GM12878 (cell line): ENCODE data around the gene S100A2.

Experiments
- ASH2L ChIP-seq: fragments of 300-600, 200-600 bp; sonication (generic); IDR thresholded peaks from 2 replicates; pipeline ENCODE4 v1.6.1; 2017; ENCODE audit warnings: low read depth, mild to moderate bottlenecking, borderline replicate concordance
- BHLHE40 ChIP-seq, 2 experiments: fragments of 450-650 bp in 1 of 2; IDR thresholded peaks; 2 replicates each; pipeline ENCODE4 v1.6.1; 2011 to 2017; ENCODE audit warnings: low read depth in 2 of 2, borderline replicate concordance in 1 of 2, improper control_type of control experiment in 1 of 2, low read length in 1 of 2, mild to moderate bottlenecking in 1 of 2
- CTCF ChIP-seq, 3 experiments: IDR thresholded peaks in 2 of 3; conservative IDR thresholded peaks in 1 of 3; 2 replicates each; pipeline ENCODE4 v1.5.1; 2011; ENCODE audit warnings: low read depth in 3 of 3, low read length in 3 of 3, mild to moderate bottlenecking in 3 of 3, control low read depth in 2 of 3, moderate library complexity in 2 of 3, inconsistent platforms in 1 of 3, mixed read lengths in 1 of 3; ENCODE audit not compliant: control insufficient read depth in 2 of 3, insufficient read depth in 1 of 3; ENCODE audit errors: extremely low read depth in 1 of 3
- IRF4 ChIP-seq: IDR thresholded peaks from 2 replicates; pipeline ENCODE4 v1.6.1; 2011; ENCODE audit warnings: low read depth, low read length
- MYC ChIP-seq: IDR thresholded peaks from 2 replicates; pipeline ENCODE4 v1.6.1; 2011; ENCODE audit warnings: mild to moderate bottlenecking, low read length, moderate library complexity, inconsistent platforms; ENCODE audit not compliant: insufficient read depth, insufficient replicate concordance, insufficient read length, severe bottlenecking
- NBN ChIP-seq: fragments of 450-650 bp; IDR thresholded peaks from 2 replicates; pipeline ENCODE4 v1.6.1; 2016
- POLR2A ChIP-seq: IDR thresholded peaks from 2 replicates; pipeline ENCODE4 v1.6.1; 2011; ENCODE audit warnings: low read depth, mild to moderate bottlenecking, low read length
- POLR2AphosphoS5 ChIP-seq: IDR thresholded peaks from 2 replicates; pipeline ENCODE4 v1.6.1; 2011; ENCODE audit warnings: mild to moderate bottlenecking, low read length, inconsistent platforms
- SRF ChIP-seq, 2 experiments: IDR thresholded peaks; 2 replicates each; pipeline ENCODE4 v1.6.1; 2011; ENCODE audit warnings: low read depth in 2 of 2, low read length in 2 of 2, mild to moderate bottlenecking in 1 of 2, moderate library complexity in 1 of 2
- TAF1 ChIP-seq: IDR thresholded peaks from 2 replicates; pipeline ENCODE4 v1.6.1; 2011; ENCODE audit warnings: mild to moderate bottlenecking, low read depth, low read length, borderline replicate concordance
- TARDBP ChIP-seq: IDR thresholded peaks from 2 replicates; pipeline ENCODE4 v1.6.1; 2016; ENCODE audit warnings: borderline replicate concordance
- TF ChIP-seq, protein P1 (sequence below): IDR thresholded peaks from 2 replicates; pipeline ENCODE4 v1.6.1; 2012; ENCODE audit warnings: low read length, inconsistent platforms
- TF ChIP-seq, protein P2 (sequence below): IDR thresholded peaks from 2 replicates; pipeline ENCODE4 v1.6.1; 2012; ENCODE audit warnings: low read depth, low read length, improper control_type of control experiment

DNA sequence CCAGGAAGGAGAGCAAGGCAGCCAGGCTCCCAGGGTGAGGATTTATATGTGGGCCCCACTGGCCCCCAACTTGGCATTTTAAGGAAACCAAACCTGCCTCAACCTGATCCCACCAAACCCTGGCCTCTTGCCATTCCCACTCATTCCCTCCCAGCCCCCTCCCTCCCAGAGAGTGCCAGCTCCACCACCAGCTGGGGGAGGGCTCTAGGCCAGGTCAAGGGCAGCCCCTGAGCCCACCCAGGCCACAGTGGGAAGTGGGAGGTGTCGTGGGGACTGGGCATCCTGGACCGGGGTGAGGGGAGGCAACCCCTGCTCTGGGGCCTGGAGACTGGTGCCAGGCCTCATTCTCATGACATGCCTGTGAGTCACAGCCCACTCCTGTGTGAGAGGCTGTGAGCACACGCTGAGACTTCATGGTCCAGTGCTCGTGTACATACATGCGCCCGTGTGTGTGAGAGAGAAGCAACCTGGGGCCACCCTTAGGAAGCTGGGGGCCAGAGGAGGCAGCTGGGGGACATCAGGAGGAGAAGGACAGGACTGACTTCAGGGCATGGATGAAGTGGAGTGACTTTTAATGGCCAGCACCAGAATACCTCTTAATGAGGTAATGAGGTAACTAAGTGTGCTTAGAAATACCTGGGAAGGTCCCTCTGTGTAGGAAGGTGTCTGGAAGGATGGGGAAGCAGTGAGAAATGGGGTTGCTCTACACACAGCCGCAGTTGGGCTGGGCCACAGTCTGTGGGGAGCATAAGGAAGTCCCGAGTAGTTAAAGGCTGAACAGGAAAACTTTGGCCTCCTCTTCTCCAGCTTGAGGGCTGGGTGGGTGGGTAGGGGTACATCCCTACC, at the start of gene S100A2:
- TF ChIP-seq IRF4 (no peak), POLR2AphosphoS5 (no peak), BHLHE40 (IDR thresholded peaks at IDR 0.05; ENCODE audit: borderline replicate concordance in 1 of 2, low read depth in 2 of 2, low read length in 1 of 2) (peak in 1 of 2 experiments; percentile 67; a peak in 1 of 4 replicates), POLR2A (no peak), NBN (no peak), TARDBP (no peak), CTCF (IDR thresholded peaks at IDR 0.05 in 2 of 3, conservative IDR thresholded peaks at IDR 0.05 in 1 of 3; ENCODE audit: control insufficient read depth in 2 of 3, extremely low read depth in 1 of 3, insufficient read depth in 1 of 3, low read depth in 3 of 3, low read length in 3 of 3) (no peak), SRF (IDR thresholded peaks at IDR 0.05; ENCODE audit: low read depth in 2 of 2, low read length in 2 of 2) (no peak), ASH2L (no peak), MYC (no peak), TAF1 (no peak)
- TF ChIP-seq, protein P1, sequence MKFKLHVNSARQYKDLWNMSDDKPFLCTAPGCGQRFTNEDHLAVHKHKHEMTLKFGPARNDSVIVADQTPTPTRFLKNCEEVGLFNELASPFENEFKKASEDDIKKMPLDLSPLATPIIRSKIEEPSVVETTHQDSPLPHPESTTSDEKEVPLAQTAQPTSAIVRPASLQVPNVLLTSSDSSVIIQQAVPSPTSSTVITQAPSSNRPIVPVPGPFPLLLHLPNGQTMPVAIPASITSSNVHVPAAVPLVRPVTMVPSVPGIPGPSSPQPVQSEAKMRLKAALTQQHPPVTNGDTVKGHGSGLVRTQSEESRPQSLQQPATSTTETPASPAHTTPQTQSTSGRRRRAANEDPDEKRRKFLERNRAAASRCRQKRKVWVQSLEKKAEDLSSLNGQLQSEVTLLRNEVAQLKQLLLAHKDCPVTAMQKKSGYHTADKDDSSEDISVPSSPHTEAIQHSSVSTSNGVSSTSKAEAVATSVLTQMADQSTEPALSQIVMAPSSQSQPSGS: no peak
- TF ChIP-seq, protein P2, sequence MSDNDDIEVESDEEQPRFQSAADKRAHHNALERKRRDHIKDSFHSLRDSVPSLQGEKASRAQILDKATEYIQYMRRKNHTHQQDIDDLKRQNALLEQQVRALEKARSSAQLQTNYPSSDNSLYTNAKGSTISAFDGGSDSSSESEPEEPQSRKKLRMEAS: no peak
